Tibial artery (tissue), 4 donors: ENCODE results near the gene CHST9.

Experiments
- DNase-seq, 2 donors: peaks; one replicate each; pipeline ENCODE4 v3.0.0-alpha.2; 2019
- H3K27ac ChIP-seq, 2 donors: fragments of 200-600 bp; sonication (generic) in 1 of 2; 1 replicate in 1 of 2; 2 replicates in 1 of 2; pipeline ENCODE4 v1.5.1; 2018 to 2019; ENCODE audit warnings: mild to moderate bottlenecking in 1 of 2
- H3K27me3 ChIP-seq, 2 donors: fragments of 200-600 bp; sonication (generic) in 1 of 2; one replicate each; pipeline versions ENCODE4 v1.5.1 to v1.6.0; 2016 to 2019
- H3K36me3 ChIP-seq, 3 donors: fragments of 200-600 bp; sonication (generic) in 2 of 3; one replicate each; pipeline ENCODE4 v1.5.1; 2016 to 2019; ENCODE audit warnings: mild to moderate bottlenecking in 2 of 3
- H3K4me1 ChIP-seq, 4 donors: fragments of 200-600 bp; sonication (generic) in 2 of 4; 1 replicate in 3 of 4; 2 replicates in 1 of 4; pipeline ENCODE4 v1.5.1; 2016 to 2019
- H3K4me3 ChIP-seq, 2 donors: fragments of 200-600 bp; sonication (generic) in 1 of 2; 1 replicate in 1 of 2; 2 replicates in 1 of 2; pipeline ENCODE4 v1.5.1; 2018 to 2019; ENCODE audit warnings: mild to moderate bottlenecking in 2 of 2
- H3K9me3 ChIP-seq, 3 donors: fragments of 200-600 bp; sonication (generic) in 1 of 3; one replicate each; pipeline ENCODE4 v1.5.1; 2016 to 2019
- intact Hi-C: fragments of 100-400 bp; cut with DNase I; formaldehyde crosslinking; loops from one replicate; pipeline ENCODE4 v1.15.0; 2023; ENCODE audit warnings: low total_unique reads
- TF ChIP-seq, protein P1 (sequence below), 2 experiments: fragments of 200-600 bp in 1 of 2; fragments of 450-650 bp in 1 of 2; IDR thresholded peaks; one replicate each; pipeline ENCODE4 v1.5.1; 2017 to 2019; ENCODE audit warnings: antibody characterized with exemption in 2 of 2, mild to moderate bottlenecking in 1 of 2, moderate library complexity in 1 of 2

CHST9 gene

DNA sequence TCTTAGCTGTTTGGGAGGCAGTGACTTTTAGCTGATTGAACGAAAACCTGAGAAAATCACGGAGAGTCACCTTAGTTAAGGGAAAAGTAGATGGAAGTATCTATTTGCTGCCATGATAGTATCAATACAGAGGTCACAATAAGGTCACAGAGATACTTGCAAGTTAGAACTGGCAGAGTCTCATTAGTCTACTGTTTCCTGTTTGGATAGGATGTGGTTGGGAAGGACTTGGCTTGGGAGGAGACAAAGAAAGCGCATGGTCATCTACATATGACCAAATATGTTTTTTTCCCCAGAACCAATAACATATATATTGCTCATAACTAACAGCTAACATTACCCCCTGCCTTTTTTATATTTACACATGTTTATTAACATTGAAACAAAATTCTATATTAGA lies 241.2 kb downstream of the CHST9 start:
- intact Hi-C loops, result no loop called here
- Histone ChIP-seq H3K4me1 (no peaks in the 10 kb centered on the region), H3K4me3 (no peak overlapping the region), H3K27me3 (no peaks in the 10 kb centered on the region), H3K27ac (no peak overlapping the region), H3K9me3 (no peaks in the 10 kb centered on the region), H3K36me3 (no peaks in the 10 kb centered on the region)
- TF ChIP-seq, protein P1, sequence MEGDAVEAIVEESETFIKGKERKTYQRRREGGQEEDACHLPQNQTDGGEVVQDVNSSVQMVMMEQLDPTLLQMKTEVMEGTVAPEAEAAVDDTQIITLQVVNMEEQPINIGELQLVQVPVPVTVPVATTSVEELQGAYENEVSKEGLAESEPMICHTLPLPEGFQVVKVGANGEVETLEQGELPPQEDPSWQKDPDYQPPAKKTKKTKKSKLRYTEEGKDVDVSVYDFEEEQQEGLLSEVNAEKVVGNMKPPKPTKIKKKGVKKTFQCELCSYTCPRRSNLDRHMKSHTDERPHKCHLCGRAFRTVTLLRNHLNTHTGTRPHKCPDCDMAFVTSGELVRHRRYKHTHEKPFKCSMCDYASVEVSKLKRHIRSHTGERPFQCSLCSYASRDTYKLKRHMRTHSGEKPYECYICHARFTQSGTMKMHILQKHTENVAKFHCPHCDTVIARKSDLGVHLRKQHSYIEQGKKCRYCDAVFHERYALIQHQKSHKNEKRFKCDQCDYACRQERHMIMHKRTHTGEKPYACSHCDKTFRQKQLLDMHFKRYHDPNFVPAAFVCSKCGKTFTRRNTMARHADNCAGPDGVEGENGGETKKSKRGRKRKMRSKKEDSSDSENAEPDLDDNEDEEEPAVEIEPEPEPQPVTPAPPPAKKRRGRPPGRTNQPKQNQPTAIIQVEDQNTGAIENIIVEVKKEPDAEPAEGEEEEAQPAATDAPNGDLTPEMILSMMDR (IDR thresholded peaks at IDR 0.05), result no peak
- no peak for DNase-seq

DNA sequence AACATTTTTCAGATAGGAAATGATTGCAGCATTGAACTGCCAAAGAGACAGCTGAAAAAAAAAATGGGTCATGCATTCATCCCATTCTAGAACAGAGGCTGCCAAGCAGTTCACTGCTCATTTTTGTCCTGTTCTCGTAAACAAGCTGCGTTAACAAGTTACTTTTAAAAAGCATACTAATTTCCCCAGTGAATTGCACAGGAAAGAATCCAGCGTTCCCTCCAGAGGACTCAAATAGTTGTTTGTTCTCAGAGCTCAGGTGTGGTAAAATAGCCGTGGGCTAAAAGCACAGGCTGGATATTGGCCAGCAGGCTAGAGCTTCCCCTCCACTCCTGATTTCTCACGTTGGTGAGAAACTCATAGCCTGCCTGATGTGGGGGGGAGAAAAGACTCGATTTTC lies 243.5 kb downstream of the CHST9 start:
- TF ChIP-seq, protein P1 (IDR thresholded peaks at IDR 0.05), result no peak
- Histone ChIP-seq H3K36me3 (no peaks in the 10 kb centered on the region), H3K4me3 (no peak overlapping the region), H3K27me3 (no peaks in the 10 kb centered on the region), H3K4me1 (no peaks in the 10 kb centered on the region), H3K27ac (no peak overlapping the region), H3K9me3 (no peaks in the 10 kb centered on the region)
- no peak for DNase-seq
- intact Hi-C loops, result no loop called here

DNA sequence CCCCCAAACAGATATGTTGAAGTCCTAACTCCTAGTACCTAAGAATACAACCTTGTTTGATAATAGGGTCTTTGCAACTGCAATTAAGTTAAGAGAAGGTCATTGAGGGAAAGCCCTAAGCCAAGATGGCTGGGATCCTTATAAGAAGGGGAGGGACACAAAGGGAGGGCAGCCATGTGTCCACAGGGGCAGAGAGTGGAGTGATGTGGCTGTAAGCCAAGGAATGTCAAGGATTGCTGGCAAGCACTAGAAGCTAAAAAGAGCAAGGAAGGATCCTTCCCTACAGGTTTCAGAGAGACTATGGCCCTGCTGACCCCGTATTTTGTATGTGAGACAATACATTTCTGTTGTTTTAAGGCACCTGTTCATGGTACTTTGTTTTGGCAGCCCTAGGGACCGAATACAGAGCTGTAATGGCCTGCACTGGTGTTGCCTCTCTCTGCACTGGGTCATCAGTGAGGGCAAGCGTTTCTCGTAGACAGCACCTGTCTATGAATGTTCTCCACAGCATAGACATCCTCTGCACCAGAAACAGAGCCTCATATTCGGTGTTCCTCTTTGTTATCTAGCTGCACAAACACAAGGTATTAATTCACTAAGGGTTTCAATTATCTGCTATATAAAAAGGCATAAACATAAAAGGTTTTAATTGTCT lies 244.2 kb downstream of the CHST9 start:
- Histone ChIP-seq H3K4me3 (no peak overlapping the region), H3K27me3 (no peaks in the 10 kb centered on the region), H3K27ac (no peak overlapping the region), H3K36me3 (no peaks in the 10 kb centered on the region), H3K9me3 (no peaks in the 10 kb centered on the region), H3K4me1 (no peaks in the 10 kb centered on the region)
- no peak for DNase-seq
- intact Hi-C loops, result no loop called here
- TF ChIP-seq, protein P1 (IDR thresholded peaks at IDR 0.05), result no peak

DNA sequence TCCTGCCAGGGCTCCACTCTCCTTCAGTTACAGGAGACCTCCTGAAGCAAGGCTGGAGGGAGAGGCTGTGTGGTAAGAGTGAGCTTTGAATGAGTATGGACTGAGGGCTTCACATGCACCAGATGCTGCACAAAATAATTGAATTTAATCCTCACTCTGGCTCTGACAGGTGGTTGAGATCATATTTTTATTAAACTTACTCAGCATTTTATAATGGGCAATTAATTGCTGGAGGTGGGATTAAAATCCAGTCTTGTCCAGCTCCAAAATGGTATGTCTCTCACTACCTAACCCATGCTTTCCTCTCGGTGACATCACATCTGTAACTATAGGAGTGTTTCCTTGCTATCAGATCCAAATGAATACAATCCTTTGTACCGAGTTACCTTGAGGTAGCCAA lies 253.4 kb downstream of the CHST9 start:
- intact Hi-C loops, result no loop called here
- no peaks in the 10 kb centered on the region for H3K9me3 ChIP-seq
- H3K27me3 ChIP-seq, result no peaks in the 10 kb centered on the region
- DNase-seq, result no peak
- H3K4me3 ChIP-seq, result no peak overlapping the region
- no peak overlapping the region for H3K27ac ChIP-seq
- H3K4me1 ChIP-seq, result no peaks in the 10 kb centered on the region
- TF ChIP-seq, protein P1 (IDR thresholded peaks at IDR 0.05), result no peak
- no peaks in the 10 kb centered on the region for H3K36me3 ChIP-seq

DNA sequence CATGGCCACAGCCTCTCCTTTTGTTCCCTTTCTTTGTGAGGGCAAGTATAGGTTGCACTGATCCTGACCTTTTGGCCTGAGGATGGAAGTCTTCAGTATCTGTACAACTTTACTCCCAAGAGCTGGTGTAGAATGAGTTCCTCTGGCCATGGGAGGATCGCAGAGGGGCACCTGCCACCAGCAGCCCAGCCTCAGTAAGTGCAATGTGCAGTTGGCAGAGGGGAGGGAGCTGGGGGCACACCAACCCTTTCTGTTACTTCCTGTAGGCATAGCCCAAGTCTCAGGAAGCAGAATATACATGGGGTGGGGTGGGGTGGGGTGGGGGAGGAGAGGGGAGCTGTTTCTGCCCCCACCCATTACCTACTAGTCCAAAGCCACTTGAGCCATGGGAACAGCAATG lies 254.5 kb downstream of the CHST9 start:
- no peaks in the 10 kb centered on the region for H3K9me3 ChIP-seq
- H3K36me3 ChIP-seq, result no peaks in the 10 kb centered on the region
- H3K4me1 ChIP-seq, result no peaks in the 10 kb centered on the region
- no peaks in the 10 kb centered on the region for H3K27me3 ChIP-seq
- no peak for DNase-seq
- TF ChIP-seq, protein P1 (IDR thresholded peaks at IDR 0.05), result no peak
- H3K27ac ChIP-seq, result no peak overlapping the region
- H3K4me3 ChIP-seq, result no peak overlapping the region
- intact Hi-C loops, result no loop called here
